GM21786 (cell line): ENCODE measurements around the gene MRGPRE.
"Not testable (repeated sequence)": the region's sequence is repeated elsewhere in the genome, so short reads cannot be mapped to it uniquely, and the experiment has no call there.

Source experiments
- ATAC-seq: cut with Tn5 transposase; IDR thresholded peaks from one replicate; pipeline ENCODE4 v1.9.1; 2021; ENCODE audit not compliant: unreplicated experiment

The MRGPRE gene

GRCh38 chr11:3231851-3232744 lies at the start of gene MRGPRE:
Gene MRGPRE, minus strand, starts transcription at chr11:3232417. Its CDS starts 3,618 bp downstream, at chr11:3228799.
- no peak for ATAC-seq

GRCh38 chr11:3281146-3281545 lies 48.9 kb upstream of the MRGPRE start:
- not testable (repeated sequence) for ATAC-seq

- not testable (repeated sequence) for ATAC-seq
Measured at GRCh38 chr11:3280662-3281061, 48.4 kb upstream of the MRGPRE start.

GRCh38 chr11:3278922-3279321 lies 46.7 kb upstream of the MRGPRE start:
- not testable (repeated sequence) for ATAC-seq

GRCh38 chr11:3273629-3274028 lies 41.4 kb upstream of the MRGPRE start:
- ATAC-seq = not testable (repeated sequence)

- not testable (repeated sequence) for ATAC-seq
Measured at GRCh38 chr11:3262548-3262947, 30.3 kb upstream of the MRGPRE start.

GRCh38 chr11:3261831-3262230 lies 29.6 kb upstream of the MRGPRE start:
- ATAC-seq = not testable (repeated sequence)

- ATAC-seq = not testable (repeated sequence)
Measured at GRCh38 chr11:3257509-3257908, 25.3 kb upstream of the MRGPRE start.

GRCh38 chr11:3255241-3255640 lies 23.0 kb upstream of the MRGPRE start:
- ATAC-seq = not testable (repeated sequence)

GRCh38 chr11:3254773-3255172 lies 22.6 kb upstream of the MRGPRE start:
- ATAC-seq = not testable (repeated sequence)

GRCh38 chr11:3245071-3245470 lies 12.9 kb upstream of the MRGPRE start:
- no peak for ATAC-seq

- no peak for ATAC-seq
Measured at GRCh38 chr11:3243880-3244279, 11.7 kb upstream of the MRGPRE start.

- no peak for ATAC-seq
Measured at GRCh38 chr11:3237119-3237518, 4.9 kb upstream of the MRGPRE start.

GRCh38 chr11:3234846-3235245 lies 2.6 kb upstream of the MRGPRE start:
- ATAC-seq = no peak

- ATAC-seq = no peak
Measured at GRCh38 chr11:3232956-3233355, 739 bp upstream of the MRGPRE start.

GRCh38 chr11:3231550-3231850 lies 717 bp downstream of the MRGPRE start:
- no peak for ATAC-seq

GRCh38 chr11:3230636-3231549 lies 1.3 kb downstream of the MRGPRE start:
- no peak for ATAC-seq

GRCh38 chr11:3229673-3230630 lies 2.3 kb downstream of the MRGPRE start:
- no peak for ATAC-seq

- no peak for ATAC-seq
Measured at GRCh38 chr11:3228445-3228829, 3.8 kb downstream of the MRGPRE start.

GRCh38 chr11:3227568-3228444 lies 4.4 kb downstream of the MRGPRE start:
- ATAC-seq = no peak
